Vagina (tissue), 2 donors: Measurements from ENCODE around the gene LYPD5. TPM values are rescaled to one million over a fixed set of nuclear protein-coding genes. Genes with fewer than 3 reads are reported as not detected.

Experiments
- DNase-seq, 2 donors: peaks; one replicate each; pipeline ENCODE4 v3.0.0-alpha.2; 2017; ENCODE audit errors: extremely low spot score in 2 of 2
- H3K27ac ChIP-seq: fragments of 200-600 bp; sonication (generic); one replicate; pipeline ENCODE4 v1.5.1; 2019
- H3K27me3 ChIP-seq: fragments of 200-600 bp; sonication (generic); one replicate; pipeline ENCODE4 v1.5.1; 2019
- H3K36me3 ChIP-seq, 2 donors: fragments of 200-600 bp; sonication (generic); one replicate each; pipeline ENCODE4 v1.5.1; 2017 to 2019
- H3K4me1 ChIP-seq: fragments of 200-600 bp; sonication (generic); one replicate; pipeline ENCODE4 v1.5.1; 2019
- H3K4me3 ChIP-seq, 2 donors: fragments of 200-600 bp; sonication (generic); 1 replicate in 1 of 2; 2 replicates in 1 of 2; pipeline ENCODE4 v1.5.1; 2016 to 2019
- H3K9me3 ChIP-seq: fragments of 200-600 bp; sonication (generic); one replicate; pipeline ENCODE4 v1.5.1; 2019
- POLR2A ChIP-seq, 2 donors: fragments of 450-650 bp; IDR thresholded peaks; one replicate each; pipeline ENCODE4 v1.6.1; 2017; ENCODE audit warnings: antibody characterized with exemption in 2 of 2, mild to moderate bottlenecking in 2 of 2, moderate library complexity in 2 of 2
- POLR2AphosphoS5 ChIP-seq, 2 donors: sonication (generic); formaldehyde crosslinking; IDR thresholded peaks; one replicate each; pipeline ENCODE4 v1.9.0; 2017; ENCODE audit warnings: antibody characterized with exemption in 2 of 2, mild to moderate bottlenecking in 2 of 2, low read depth in 1 of 2; ENCODE audit not compliant: insufficient read depth in 1 of 2
- intact Hi-C: fragments of 100-400 bp; cut with DNase I; formaldehyde crosslinking; loops from one replicate; pipeline ENCODE4 v1.15.1; 2023
- total RNA-seq: library from RNA; depleted of rRNA; stranded (reverse); fragments of >200 nt; gene quantifications from one replicate; pipeline ENCODE4 v1.2.3, GENCODE V29; 2016
- TF ChIP-seq, protein P1 (sequence below), 3 experiments: fragments of 450-650 bp in 2 of 3; fragments of 200-600 bp in 1 of 3; sonication (generic) in 1 of 3; IDR thresholded peaks; one replicate each; pipeline ENCODE4 v1.5.1; 2017 to 2019; ENCODE audit warnings: antibody characterized with exemption in 3 of 3, mild to moderate bottlenecking in 2 of 3, moderate library complexity in 2 of 3

Gene LYPD5
- total RNA-seq, 1 donor from 2014 or later = 3.7 TPM

DNA sequence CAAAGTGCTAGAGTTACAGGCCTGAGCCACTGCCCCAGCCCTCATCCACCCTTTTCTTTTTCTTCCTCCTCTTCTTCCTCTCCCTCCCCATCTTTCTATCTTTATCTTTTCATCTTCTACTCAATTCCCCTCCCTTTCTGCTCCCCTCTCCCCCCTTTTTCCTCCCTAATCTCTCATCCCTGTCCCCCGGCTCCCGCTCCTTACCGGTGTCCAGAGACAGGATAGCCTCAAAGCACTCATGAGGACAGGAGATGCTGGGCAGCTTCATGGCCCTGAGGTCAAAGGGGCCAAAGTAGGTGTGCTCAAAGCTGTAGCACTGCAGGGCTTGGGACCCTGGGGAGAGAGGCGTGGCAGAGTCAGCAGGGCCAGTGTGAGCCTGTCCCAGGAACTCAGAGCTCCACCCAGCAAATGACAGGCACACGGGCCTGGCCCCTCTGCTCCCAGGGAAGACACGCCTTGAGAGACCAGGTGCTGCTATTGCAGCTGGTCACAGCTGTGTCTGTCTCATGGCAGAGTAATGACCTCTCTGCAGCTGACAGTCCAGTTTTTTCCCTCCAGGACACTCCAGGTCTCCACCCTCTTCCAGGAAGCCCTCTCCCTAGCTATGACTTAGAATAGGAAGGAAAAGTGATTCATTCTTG, 2.6 kb downstream of the LYPD5 start:
- no peaks in the 10 kb centered on the region for H3K9me3 ChIP-seq
- TF ChIP-seq POLR2AphosphoS5 (IDR thresholded peaks at IDR 0.05; ENCODE audit: insufficient read depth in 1 of 2, low read depth in 1 of 2) (peak in 1 of 2 donors; percentile 46), POLR2A (IDR thresholded peaks at IDR 0.05) (no peak)
- no peaks in the 10 kb centered on the region for H3K27me3 ChIP-seq
- peaks cover 10% of the 10 kb centered on the region for H3K4me1 ChIP-seq
- peak overlapping the region; percentile 48 for H3K27ac ChIP-seq
- no peaks in the 10 kb centered on the region for H3K36me3 ChIP-seq
- DNase-seq = no peak
- peak overlapping the region in 1 of 2 donors; percentile 44 for H3K4me3 ChIP-seq
- intact Hi-C loops = no loop called here

DNA sequence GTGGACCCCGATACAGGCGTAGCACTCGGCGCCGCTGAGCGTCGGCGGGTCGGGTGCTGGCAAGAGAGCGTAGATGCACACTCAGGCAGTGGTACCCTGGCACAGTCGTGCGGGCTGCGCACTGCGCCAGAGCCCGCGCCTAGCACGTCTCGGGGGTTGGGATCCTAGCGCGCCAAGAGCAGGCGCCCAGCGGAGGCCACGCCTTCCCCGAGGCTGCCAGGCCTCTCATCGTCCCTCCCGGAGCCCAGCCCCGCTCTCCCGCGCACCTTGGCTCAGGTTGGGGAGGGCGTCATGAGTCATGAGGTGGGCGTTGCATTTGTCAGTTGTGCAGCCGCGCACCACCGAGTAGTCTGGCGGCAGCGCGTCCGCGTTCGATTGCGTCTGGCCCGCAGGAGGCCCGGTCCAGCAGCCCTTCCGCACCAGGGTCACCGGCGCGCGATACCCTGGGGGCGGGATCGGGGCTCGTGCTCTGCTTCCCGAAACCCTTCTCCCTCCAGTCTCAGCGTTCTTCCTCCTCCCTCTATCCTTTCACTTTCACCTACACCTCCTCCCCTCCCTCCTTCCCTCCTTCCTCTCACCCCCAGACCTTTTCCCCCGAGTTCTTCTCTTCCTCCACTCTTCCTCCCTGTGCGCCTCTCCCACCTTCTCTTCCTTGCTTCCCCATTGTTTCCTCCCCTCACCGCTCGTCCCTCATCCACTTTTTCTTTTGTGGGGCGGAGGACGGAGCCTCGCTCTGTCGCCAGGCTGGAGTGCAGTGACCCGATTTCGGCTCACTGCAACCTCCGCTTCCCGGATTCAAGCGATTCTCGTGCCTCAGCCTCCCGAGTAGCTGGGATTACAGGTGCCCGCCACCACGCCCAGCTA, 3.5 kb downstream of the LYPD5 start:
- intact Hi-C loops = no loop called here
- peak overlapping the region; percentile 48 for H3K27ac ChIP-seq
- no peaks in the 10 kb centered on the region for H3K9me3 ChIP-seq
- peaks cover 10% of the 10 kb centered on the region for H3K4me1 ChIP-seq
- no peak for DNase-seq
- peak overlapping the region; percentile 42 to 44 for H3K4me3 ChIP-seq
- TF ChIP-seq, protein P1, sequence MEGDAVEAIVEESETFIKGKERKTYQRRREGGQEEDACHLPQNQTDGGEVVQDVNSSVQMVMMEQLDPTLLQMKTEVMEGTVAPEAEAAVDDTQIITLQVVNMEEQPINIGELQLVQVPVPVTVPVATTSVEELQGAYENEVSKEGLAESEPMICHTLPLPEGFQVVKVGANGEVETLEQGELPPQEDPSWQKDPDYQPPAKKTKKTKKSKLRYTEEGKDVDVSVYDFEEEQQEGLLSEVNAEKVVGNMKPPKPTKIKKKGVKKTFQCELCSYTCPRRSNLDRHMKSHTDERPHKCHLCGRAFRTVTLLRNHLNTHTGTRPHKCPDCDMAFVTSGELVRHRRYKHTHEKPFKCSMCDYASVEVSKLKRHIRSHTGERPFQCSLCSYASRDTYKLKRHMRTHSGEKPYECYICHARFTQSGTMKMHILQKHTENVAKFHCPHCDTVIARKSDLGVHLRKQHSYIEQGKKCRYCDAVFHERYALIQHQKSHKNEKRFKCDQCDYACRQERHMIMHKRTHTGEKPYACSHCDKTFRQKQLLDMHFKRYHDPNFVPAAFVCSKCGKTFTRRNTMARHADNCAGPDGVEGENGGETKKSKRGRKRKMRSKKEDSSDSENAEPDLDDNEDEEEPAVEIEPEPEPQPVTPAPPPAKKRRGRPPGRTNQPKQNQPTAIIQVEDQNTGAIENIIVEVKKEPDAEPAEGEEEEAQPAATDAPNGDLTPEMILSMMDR (IDR thresholded peaks at IDR 0.05) = no peak
- TF ChIP-seq POLR2A (IDR thresholded peaks at IDR 0.05) = no peak
- TF ChIP-seq POLR2AphosphoS5 (IDR thresholded peaks at IDR 0.05; ENCODE audit: insufficient read depth in 1 of 2, low read depth in 1 of 2) = peak in 1 of 2 donors; percentile 78
- H3K27me3 ChIP-seq = no peaks in the 10 kb centered on the region
- H3K36me3 ChIP-seq = no peaks in the 10 kb centered on the region

DNA sequence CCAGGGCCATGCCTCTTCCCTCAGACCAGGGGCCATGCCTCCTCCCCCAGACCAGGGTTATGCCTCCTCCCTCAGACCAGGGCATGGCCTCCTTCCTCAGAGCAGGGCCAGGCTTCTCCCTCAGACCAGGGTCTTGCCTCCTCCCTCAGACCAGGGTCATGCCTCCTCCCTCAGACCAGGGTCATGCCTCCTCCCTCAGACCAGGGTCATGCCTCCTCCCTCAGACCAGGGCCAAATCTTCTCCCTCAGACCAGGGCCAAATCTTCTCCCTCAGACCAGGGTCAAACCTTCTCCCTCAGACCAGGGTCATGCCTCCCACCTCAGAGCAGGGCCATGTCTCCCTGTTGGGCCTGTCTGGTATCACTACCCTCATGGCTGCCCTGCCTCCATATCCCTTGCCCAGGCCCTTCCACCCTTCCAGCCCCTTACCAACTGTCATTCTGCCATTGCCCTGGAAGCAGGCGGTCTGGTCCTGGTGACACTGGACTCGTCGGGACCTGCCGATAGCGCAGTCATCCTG, 4.2 kb downstream of the LYPD5 start:
- Histone ChIP-seq H3K27me3 (no peaks in the 10 kb centered on the region), H3K4me3 (peak overlapping the region; percentile 42 to 44), H3K9me3 (no peaks in the 10 kb centered on the region), H3K4me1 (peaks cover 10% of the 10 kb centered on the region), H3K36me3 (no peaks in the 10 kb centered on the region), H3K27ac (peak overlapping the region; percentile 48)
- intact Hi-C loops = no loop called here
- no peak for DNase-seq
- TF ChIP-seq, protein P1 (IDR thresholded peaks at IDR 0.05) = no peak
- no peak for TF ChIP-seq POLR2A (IDR thresholded peaks at IDR 0.05)
- no peak for TF ChIP-seq POLR2AphosphoS5 (IDR thresholded peaks at IDR 0.05; ENCODE audit: insufficient read depth in 1 of 2, low read depth in 1 of 2)

DNA sequence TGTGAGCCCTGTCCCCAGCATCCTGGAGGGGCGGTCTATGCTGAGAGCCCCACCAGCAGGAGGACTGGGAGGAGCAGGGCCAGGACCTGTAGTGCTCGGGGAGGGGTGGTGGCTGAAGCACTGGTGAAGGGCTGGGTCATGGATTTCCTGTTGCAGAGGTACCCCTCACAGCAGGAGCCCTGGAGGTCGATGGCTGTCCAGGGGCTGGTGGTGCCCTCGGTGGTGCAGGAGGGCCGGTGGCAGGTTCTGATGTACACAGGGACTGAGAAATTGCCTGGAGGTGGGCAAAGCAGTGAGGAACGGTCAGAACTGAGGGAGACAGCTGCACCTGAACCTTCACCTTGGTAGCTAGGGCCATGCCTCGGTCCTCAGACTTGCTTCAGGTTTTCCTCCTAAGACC, 4.7 kb downstream of the LYPD5 start:
- H3K27ac ChIP-seq = no peak overlapping the region
- H3K27me3 ChIP-seq = no peaks in the 10 kb centered on the region
- TF ChIP-seq POLR2A (IDR thresholded peaks at IDR 0.05) = no peak
- no peak for TF ChIP-seq POLR2AphosphoS5 (IDR thresholded peaks at IDR 0.05; ENCODE audit: insufficient read depth in 1 of 2, low read depth in 1 of 2)
- TF ChIP-seq, protein P1 (IDR thresholded peaks at IDR 0.05) = no peak
- no peaks in the 10 kb centered on the region for H3K36me3 ChIP-seq
- no peaks in the 10 kb centered on the region for H3K9me3 ChIP-seq
- DNase-seq = no peak
- H3K4me1 ChIP-seq = peaks cover 10% of the 10 kb centered on the region
- no peak overlapping the region for H3K4me3 ChIP-seq
- intact Hi-C loops = no loop called here

DNA sequence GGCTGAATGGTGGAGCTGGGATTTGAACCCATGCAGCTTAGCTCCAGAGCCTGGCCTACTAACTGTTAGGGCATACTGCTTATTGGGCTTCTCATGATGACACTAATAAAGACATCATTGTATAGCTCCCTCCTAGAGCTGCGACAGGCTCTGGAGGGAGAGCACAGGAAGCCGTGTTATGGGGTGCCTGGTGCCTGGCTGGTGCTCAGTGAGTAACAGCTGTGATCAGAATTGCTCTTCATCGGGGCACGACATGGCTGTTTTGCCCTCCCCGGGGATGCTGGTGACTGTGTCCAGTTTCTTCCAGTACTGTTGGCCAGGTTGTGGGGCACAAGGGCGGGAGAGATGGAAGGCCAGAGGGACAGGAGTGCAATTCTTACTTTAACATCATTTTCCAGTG, 5.1 kb downstream of the LYPD5 start:
- no peaks in the 10 kb centered on the region for H3K27me3 ChIP-seq
- no peak overlapping the region for H3K27ac ChIP-seq
- no peak for DNase-seq
- TF ChIP-seq POLR2AphosphoS5 (IDR thresholded peaks at IDR 0.05; ENCODE audit: insufficient read depth in 1 of 2, low read depth in 1 of 2) = no peak
- TF ChIP-seq, protein P1 (IDR thresholded peaks at IDR 0.05) = no peak
- TF ChIP-seq POLR2A (IDR thresholded peaks at IDR 0.05) = no peak
- no peaks in the 10 kb centered on the region for H3K9me3 ChIP-seq
- H3K36me3 ChIP-seq = no peaks in the 10 kb centered on the region
- intact Hi-C loops = no loop called here
- H3K4me3 ChIP-seq = no peak overlapping the region
- H3K4me1 ChIP-seq = peaks cover 10% of the 10 kb centered on the region
